HUES48 (cell line): ENCODE data around the gene HOXC5.

ENCODE experiments used
- H3K27ac ChIP-seq: one replicate; pipeline ENCODE4 v1.7.0; 2013; ENCODE audit warnings: low read depth, low read length, inconsistent platforms
- H3K27me3 ChIP-seq: 2 replicates; pipeline ENCODE4 v1.6.1; 2013; ENCODE audit warnings: mild to moderate bottlenecking, low read length; ENCODE audit not compliant: control insufficient read depth, insufficient read depth
- H3K36me3 ChIP-seq: 2 replicates; pipeline ENCODE4 v1.6.1; 2013; ENCODE audit warnings: low read length; ENCODE audit not compliant: control insufficient read depth, insufficient read depth
- H3K4me1 ChIP-seq: 2 replicates; pipeline ENCODE4 v1.6.1; 2013; ENCODE audit warnings: mild to moderate bottlenecking, low read length; ENCODE audit not compliant: control insufficient read depth, insufficient read depth
- H3K4me3 ChIP-seq: 2 replicates; pipeline ENCODE4 v1.5.1; 2013; ENCODE audit warnings: mild to moderate bottlenecking, low read depth, low read length
- H3K9ac ChIP-seq: 2 replicates; pipeline ENCODE4 v1.6.1; 2013; ENCODE audit warnings: mild to moderate bottlenecking, low read depth, low read length, moderate library complexity
- H3K9me3 ChIP-seq: 2 replicates; pipeline ENCODE4 v1.6.1; 2013; ENCODE audit warnings: low read length; ENCODE audit not compliant: control insufficient read depth, insufficient read depth

The HOXC5 gene

DNA sequence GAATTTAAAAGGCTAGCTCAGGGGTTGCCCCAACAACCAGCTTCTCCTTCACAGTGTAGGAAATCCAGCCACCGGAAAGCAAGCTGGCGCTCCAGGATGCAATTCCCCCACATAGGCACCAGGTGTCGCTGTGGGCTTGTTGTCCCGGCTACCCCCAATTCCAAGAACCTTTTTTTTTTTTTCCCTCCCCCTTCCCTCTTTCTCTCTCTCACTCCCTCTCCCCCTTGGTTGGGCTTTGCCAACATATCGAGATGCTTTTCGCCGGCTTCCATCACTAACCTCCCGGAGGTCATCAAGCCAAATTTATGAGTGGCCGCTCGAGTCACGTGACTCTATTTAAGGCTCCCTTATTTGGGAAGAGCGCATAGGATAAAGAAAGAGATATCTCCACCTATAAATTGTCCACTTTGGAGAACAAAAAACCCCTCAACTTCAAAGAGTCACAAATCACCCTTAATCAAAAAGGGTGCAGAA is at the start of gene HOXC5:
TSS of gene HOXC5 (plus strand) at position 424 of the 474 bp plus-strand sequence. CDS start 73 bp downstream, outside the sequence.
- Histone ChIP-seq H3K4me1 (peaks cover 7% of the 10 kb centered on the region; the same call in 1 of the 2 replicates), H3K4me3 (0 out of 2 replicates have a peak within 1 kb of the TSS, but pooled peaks have one; percentile 9), H3K9me3 (no peaks in the 10 kb centered on the region), H3K36me3 (no peaks in the 10 kb centered on the region), H3K27ac (no peak within 1 kb of the TSS), H3K27me3 (peaks cover 100% of the 10 kb centered on the region), H3K9ac (no peak within 1 kb of the TSS)

DNA sequence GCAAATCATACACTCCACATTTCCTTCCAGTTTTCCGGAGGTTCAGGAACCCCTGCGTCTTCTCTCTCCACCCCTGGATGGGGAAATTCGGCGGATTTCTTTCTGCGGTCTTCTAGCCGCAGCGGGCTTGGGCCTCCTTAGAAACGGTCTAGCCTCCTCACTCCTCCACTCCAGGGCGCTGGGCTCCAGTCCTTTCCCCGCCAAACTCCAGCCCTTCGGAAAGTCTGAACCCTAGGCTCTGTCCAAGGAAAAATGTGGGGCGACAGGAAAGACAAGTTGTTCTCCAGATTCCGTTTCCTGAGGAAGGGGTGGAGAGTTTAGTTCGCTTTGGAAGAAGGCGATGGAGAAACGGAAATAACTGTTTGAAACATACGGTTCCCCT is 49.3 kb upstream of the HOXC5 start:
- no peak overlapping the region for H3K27ac ChIP-seq
- H3K9me3 ChIP-seq, result no peaks in the 10 kb centered on the region
- H3K36me3 ChIP-seq, result no peaks in the 10 kb centered on the region
- no peak overlapping the region for H3K9ac ChIP-seq
- peaks cover 99% of the 10 kb centered on the region for H3K27me3 ChIP-seq
- H3K4me1 ChIP-seq, result no peaks in the 10 kb centered on the region; the same call in 1 of the 2 replicates
- no peak overlapping the region for H3K4me3 ChIP-seq

DNA sequence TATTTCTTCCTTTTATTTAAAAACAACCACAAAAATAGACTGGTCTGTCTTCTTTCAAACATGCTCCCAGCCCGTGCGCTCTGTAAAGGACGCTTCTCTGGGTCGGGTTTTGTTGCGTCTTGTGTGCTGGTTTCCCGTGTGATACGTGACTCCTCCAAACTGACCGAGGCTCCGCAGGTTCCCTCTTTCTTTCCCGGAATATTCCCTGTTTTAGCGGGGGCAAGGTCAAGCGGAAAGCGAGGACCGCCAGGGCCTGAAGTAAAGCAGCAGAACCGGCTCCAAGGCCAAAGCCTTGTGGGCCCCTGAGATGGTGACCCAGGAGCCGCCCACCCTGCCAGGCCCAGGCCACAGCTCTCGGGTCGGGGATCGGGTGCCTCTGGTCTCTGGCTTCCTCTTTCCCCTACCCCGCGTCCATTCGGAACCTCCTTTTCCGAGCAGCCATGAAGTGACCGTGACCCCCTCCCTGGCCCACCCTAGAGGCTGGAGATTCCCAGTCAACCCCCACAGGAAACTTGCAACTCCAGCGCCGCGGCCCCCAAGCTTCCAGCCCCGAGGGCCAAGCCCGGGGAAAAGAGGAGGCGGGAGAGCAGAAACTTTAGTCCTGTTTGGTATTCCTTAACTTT is 48.8 kb upstream of the HOXC5 start:
- Histone ChIP-seq H3K4me1 (no peaks in the 10 kb centered on the region; the same call in 1 of the 2 replicates), H3K27ac (no peak overlapping the region), H3K36me3 (no peaks in the 10 kb centered on the region), H3K9me3 (no peaks in the 10 kb centered on the region), H3K4me3 (no peak overlapping the region), H3K9ac (no peak overlapping the region), H3K27me3 (peaks cover 99% of the 10 kb centered on the region)

DNA sequence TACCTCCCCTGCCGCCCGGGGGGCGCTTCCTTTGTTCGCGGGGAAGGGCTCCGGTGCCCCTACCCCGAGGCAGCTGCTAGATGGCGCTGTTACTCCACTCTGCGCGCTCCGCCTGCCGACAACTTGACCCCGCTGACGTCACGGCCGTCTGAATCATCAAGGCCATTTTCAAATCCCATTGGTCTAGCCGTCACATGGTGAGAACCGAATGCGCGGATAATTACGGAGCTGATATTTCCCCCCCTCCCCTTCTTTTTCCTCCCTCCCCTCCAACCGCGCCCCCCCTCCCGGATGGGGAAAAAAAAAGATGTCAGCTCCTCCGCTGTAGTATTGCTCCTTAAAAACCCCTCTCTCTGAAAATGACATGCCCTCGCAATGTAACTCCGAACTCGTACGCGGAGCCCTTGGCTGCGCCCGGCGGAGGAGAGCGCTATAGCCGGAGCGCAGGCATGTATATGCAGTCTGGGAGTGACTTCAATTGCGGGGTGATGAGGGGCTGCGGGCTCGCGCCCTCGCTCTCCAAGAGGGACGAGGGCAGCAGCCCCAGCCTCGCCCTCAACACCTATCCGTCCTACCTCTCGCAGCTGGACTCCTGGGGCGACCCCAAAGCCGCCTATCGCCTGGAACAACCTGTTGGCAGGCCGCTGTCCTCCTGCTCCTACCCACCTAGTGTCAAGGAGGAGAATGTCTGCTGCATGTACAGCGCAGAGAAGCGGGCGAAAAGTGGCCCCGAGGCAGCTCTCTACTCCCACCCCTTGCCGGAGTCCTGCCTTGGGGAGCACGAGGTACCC is 47.8 kb upstream of the HOXC5 start, which contains the start of gene HOXC10:
TSS of gene HOXC10 (plus strand) at position 246 of the 791 bp plus-strand sequence. CDS start at position 360, 114 bp downstream.
- Histone ChIP-seq H3K4me3 (peak within 1 kb of the TSS; percentile 14; the same call in 1 of the 2 replicates), H3K9me3 (no peaks in the 10 kb centered on the region), H3K27ac (no peak within 1 kb of the TSS), H3K4me1 (no peaks in the 10 kb centered on the region; the same call in 1 of the 2 replicates), H3K36me3 (no peaks in the 10 kb centered on the region), H3K9ac (no peak within 1 kb of the TSS), H3K27me3 (peaks cover 99% of the 10 kb centered on the region)

DNA sequence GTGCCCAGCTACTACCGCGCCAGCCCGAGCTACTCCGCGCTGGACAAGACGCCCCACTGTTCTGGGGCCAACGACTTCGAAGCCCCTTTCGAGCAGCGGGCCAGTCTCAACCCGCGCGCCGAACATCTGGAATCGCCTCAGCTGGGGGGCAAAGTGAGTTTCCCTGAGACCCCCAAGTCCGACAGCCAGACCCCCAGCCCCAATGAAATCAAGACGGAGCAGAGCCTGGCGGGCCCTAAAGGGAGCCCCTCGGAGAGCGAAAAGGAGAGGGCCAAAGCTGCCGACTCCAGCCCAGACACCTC is 47.2 kb upstream of the HOXC5 start:
- H3K36me3 ChIP-seq, result no peaks in the 10 kb centered on the region
- H3K27me3 ChIP-seq, result peaks cover 99% of the 10 kb centered on the region
- H3K4me3 ChIP-seq, result no peak overlapping the region; the same call in 1 of the 2 replicates
- no peaks in the 10 kb centered on the region for H3K9me3 ChIP-seq
- H3K4me1 ChIP-seq, result no peaks in the 10 kb centered on the region; the same call in 1 of the 2 replicates
- H3K9ac ChIP-seq, result no peak overlapping the region
- no peak overlapping the region for H3K27ac ChIP-seq

DNA sequence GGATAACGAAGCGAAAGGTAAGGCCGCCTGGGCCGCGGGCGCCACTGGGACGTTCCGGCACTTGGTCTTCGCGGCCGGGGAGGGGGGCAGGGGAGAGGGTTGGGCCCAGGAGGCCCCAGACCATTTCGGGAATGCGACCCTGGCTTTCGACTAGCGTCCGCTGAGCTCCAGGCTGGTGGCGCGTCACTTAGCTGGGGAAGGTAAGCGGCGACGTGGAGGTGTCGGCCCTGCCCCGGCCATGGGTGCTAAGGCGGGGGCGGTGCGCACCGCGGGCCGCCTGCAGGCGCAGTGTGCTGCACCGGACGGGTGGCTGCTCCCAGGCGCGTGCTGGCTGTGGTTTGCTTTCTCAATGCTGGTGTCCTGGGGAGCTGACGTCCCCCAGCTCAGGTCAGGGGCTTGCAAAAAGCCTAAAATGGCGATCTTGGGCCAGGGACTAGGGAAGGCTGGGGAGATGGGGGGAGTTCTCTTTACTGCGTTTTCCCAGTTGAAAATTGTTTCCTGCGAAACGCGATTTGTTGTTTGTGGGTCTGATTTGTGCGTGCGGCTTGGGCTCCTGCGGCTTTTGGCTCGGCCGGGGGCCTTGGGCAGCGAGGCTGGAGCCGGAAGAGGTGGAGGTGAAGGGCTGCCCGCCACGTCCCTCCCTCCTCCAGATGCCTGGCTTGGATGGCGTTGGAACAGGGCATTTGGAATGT is 46.7 kb upstream of the HOXC5 start:
- Histone ChIP-seq H3K27me3 (peaks cover 99% of the 10 kb centered on the region), H3K4me3 (peak overlapping the region; percentile 14; the same call in 1 of the 2 replicates), H3K4me1 (no peaks in the 10 kb centered on the region; the same call in 1 of the 2 replicates), H3K27ac (no peak overlapping the region), H3K36me3 (no peaks in the 10 kb centered on the region), H3K9me3 (no peaks in the 10 kb centered on the region), H3K9ac (no peak overlapping the region)

DNA sequence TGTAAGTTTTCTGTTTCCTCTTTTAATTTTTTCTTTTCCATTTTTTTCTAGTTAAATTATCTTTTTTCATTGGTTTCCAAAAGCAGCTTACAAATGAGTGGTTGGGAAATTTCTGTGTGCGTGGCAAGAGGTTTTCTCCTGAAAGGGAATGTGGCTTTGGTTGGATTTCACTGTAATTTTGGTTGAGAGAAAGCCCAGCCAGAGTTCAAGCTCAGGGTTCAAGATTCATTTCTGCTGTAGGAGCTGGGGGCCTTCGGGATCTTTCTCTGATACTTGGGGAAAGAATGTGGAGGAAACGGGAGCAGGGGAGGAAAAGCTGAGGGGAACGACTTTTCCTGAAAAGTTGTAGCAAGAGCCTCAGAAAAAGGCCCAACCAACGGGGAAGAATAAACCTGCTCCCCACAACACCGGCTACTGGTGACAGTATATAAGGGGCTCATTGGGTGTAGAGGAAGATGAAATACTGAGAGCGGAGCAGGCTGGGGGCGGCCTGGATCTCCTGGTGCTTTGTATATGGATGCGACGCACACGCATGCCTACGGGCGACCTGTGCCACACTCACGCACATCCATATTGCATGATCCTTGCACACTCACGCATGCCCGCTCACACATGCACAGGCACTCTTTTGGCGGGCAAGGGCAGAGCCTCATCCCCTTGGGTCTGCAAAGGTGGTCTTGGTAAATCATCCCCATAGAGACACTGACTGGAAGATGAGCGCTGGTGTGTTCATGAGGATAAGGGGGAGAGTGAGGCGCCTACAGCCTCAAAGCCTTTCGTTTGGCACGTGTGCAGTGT is 46.0 kb upstream of the HOXC5 start:
- no peak overlapping the region for H3K9ac ChIP-seq
- H3K4me1 ChIP-seq, result no peaks in the 10 kb centered on the region; the same call in 1 of the 2 replicates
- H3K9me3 ChIP-seq, result no peaks in the 10 kb centered on the region
- no peak overlapping the region for H3K27ac ChIP-seq
- peaks cover 99% of the 10 kb centered on the region for H3K27me3 ChIP-seq
- H3K36me3 ChIP-seq, result no peaks in the 10 kb centered on the region
- H3K4me3 ChIP-seq, result no peak overlapping the region

DNA sequence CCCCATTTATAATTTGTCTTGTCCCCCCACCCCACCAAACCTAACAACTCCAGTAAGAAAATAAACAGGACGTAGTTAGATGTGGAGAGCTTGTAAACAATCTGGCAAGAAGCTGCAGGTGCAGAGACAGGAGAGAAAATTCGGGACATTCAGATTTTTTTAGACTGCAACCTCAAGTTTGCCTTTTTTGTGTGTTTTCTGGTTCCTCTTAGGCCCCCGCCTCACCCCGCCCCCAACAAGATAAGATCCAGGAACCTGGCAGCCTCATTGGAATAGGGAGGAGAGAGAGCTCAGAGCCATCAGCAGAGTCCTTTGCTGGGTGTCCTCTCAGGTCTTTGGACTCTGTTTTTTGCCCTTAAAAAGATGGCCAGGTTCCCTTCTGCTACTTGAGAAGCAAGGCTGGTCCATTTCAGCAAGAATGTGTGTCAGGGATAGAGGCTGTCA is 45.0 kb upstream of the HOXC5 start:
- no peak overlapping the region for H3K27ac ChIP-seq
- H3K36me3 ChIP-seq, result no peaks in the 10 kb centered on the region
- H3K4me3 ChIP-seq, result no peak overlapping the region
- H3K9ac ChIP-seq, result no peak overlapping the region
- peaks cover 99% of the 10 kb centered on the region for H3K27me3 ChIP-seq
- no peaks in the 10 kb centered on the region; the same call in 1 of the 2 replicates for H3K4me1 ChIP-seq
- no peaks in the 10 kb centered on the region for H3K9me3 ChIP-seq

DNA sequence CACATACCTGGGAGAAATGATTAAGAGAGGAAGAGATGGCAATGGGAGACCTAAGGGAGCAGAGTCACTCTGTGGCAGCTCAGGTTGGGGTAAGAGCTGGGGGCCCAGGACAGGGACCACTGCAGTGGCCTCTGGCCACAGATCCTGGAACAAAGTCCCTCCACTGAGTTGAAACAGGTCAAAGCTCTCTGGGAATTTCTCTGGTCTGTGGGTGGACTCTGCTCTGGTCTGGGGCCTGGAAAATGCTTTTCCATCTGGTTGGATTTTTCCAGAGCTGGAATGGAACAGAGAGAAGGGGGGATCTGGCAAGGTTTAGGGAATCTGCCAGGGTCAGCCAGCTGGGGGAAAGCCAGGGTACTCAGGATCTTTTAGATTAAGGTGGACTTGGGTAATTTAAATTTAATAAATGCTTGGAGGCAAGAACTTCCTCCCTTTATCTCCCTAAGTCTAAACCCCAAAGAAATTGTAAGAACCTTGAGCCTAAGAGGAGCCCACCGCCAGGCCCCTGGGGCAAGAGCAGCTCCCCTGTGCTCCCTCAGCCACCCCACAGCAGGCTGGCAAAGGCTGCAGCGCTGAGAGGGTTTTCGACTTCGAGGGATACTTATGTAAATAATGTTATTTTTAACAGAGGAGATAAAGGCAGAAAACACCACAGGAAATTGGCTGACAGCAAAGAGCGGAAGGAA is 44.2 kb upstream of the HOXC5 start:
- no peak overlapping the region for H3K27ac ChIP-seq
- H3K4me1 ChIP-seq, result no peaks in the 10 kb centered on the region; the same call in 1 of the 2 replicates
- no peak overlapping the region for H3K9ac ChIP-seq
- H3K4me3 ChIP-seq, result no peak overlapping the region
- no peaks in the 10 kb centered on the region for H3K9me3 ChIP-seq
- no peaks in the 10 kb centered on the region for H3K36me3 ChIP-seq
- H3K27me3 ChIP-seq, result peaks cover 99% of the 10 kb centered on the region
